BJ (cell line): ENCODE data around the gene CDK16. TPM values are rescaled to one million over a fixed set of nuclear protein-coding genes. Genes with fewer than 3 reads are reported as not detected.

ENCODE experiments used
- CTCF ChIA-PET: fragments of 350-600 bp; formaldehyde crosslinking; extraction: SDS; loops from one replicate; lab custom pipeline; 2021; ENCODE audit warnings: antibody characterized with exemption, inconsistent platforms; lab: Yijun Ruan, JAX
- POLR2A ChIA-PET: fragments of 300-600 bp; sonication (Branson Sonifier 250); formaldehyde crosslinking; extraction: SDS; loops from one replicate; lab custom pipeline; 2021; ENCODE audit warnings: antibody characterized with exemption; lab: Charles Lee
- DNase-seq: peaks from one replicate; pipeline ENCODE4 v3.0.0-alpha.2; 2011; ENCODE audit warnings: low read depth
- H3K27me3 ChIP-seq: 2 replicates; pipeline ENCODE4 v1.6.0; 2011; ENCODE audit warnings: low read length; ENCODE audit not compliant: control insufficient read depth, insufficient read depth
- H3K36me3 ChIP-seq: 2 replicates; pipeline ENCODE4 v1.5.1; 2011; ENCODE audit warnings: low read length; ENCODE audit not compliant: control insufficient read depth, insufficient read depth
- H3K4me3 ChIP-seq: 2 replicates; pipeline ENCODE4 v1.5.1; 2011; ENCODE audit warnings: low read depth, mild to moderate bottlenecking, control low read depth, low read length
- polyA plus RNA-seq: library from polyadenylated mRNA; depleted of rRNA; stranded (reverse); fragments of >200 nt; gene quantifications from 2 replicates; pipeline ENCODE4 v1.2.3, GENCODE V29; 2011
- TF ChIP-seq, protein P1 (sequence below): IDR thresholded peaks from 2 replicates; pipeline ENCODE4 v1.5.1; 2011; ENCODE audit warnings: low read depth, mild to moderate bottlenecking, control low read depth, inconsistent platforms, low read length, moderate library complexity; ENCODE audit not compliant: insufficient read depth

CDK16 gene
- polyA plus RNA-seq, 1 experiment = 167 TPM

DNA sequence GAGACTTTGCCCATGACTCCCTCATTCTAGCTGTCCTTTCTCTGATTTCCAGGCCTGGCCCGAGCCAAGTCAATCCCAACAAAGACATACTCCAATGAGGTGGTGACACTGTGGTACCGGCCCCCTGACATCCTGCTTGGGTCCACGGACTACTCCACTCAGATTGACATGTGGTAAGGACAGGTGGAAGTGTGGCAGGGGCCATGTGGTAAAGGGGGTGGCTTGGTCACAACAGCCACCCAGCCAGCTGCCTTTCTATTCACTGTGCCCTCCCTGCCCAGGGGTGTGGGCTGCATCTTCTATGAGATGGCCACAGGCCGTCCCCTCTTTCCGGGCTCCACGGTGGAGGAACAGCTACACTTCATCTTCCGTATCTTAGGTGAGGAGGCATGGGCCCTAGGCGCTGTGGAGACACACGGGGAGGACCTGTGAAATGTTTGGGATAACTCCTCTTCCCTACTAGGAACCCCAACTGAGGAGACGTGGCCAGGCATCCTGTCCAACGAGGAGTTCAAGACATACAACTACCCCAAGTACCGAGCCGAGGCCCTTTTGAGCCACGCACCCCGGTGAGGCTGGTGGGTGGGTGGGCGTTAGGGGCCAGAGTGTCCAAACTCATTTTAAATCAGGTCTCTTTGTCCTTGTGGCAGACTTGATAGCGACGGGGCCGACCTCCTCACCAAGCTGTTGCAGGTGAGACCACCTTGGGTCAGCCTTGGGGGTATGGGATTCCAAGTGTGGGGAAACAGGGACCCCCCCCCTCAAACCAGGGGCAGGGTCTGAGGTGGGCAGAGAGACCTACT, 8.3 kb downstream of the CDK16 start:
- no peak for DNase-seq
- TF ChIP-seq, protein P1, sequence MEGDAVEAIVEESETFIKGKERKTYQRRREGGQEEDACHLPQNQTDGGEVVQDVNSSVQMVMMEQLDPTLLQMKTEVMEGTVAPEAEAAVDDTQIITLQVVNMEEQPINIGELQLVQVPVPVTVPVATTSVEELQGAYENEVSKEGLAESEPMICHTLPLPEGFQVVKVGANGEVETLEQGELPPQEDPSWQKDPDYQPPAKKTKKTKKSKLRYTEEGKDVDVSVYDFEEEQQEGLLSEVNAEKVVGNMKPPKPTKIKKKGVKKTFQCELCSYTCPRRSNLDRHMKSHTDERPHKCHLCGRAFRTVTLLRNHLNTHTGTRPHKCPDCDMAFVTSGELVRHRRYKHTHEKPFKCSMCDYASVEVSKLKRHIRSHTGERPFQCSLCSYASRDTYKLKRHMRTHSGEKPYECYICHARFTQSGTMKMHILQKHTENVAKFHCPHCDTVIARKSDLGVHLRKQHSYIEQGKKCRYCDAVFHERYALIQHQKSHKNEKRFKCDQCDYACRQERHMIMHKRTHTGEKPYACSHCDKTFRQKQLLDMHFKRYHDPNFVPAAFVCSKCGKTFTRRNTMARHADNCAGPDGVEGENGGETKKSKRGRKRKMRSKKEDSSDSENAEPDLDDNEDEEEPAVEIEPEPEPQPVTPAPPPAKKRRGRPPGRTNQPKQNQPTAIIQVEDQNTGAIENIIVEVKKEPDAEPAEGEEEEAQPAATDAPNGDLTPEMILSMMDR = no peak
- CTCF ChIA-PET = no interaction called here
- Histone ChIP-seq H3K4me3 (no peak overlapping the region), H3K36me3 (peaks cover 19% of the 10 kb centered on the region), H3K27me3 (no peaks in the 10 kb centered on the region)
- POLR2A ChIA-PET = no interaction called here

DNA sequence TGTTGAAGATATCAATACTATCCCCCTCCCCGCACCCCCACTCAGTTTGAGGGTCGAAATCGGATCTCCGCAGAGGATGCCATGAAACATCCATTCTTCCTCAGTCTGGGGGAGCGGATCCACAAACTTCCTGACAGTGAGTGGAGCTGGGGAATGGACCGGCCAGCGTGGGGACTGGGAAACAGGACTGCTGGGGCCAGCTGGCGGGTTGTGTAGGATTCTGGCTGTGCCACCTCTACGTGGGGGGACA, 8.8 kb downstream of the CDK16 start:
- ChIA-PET POLR2A (no interaction called here), CTCF (no interaction called here)
- Histone ChIP-seq H3K4me3 (no peak overlapping the region), H3K27me3 (no peaks in the 10 kb centered on the region), H3K36me3 (peaks cover 19% of the 10 kb centered on the region)
- DNase-seq = no peak
- TF ChIP-seq, protein P1 = no peak

GRCh38 chrX:47228550-47229270, 10.2 kb downstream of the CDK16 start:
- no peak for DNase-seq
- Histone ChIP-seq H3K27me3 (no peaks in the 10 kb centered on the region), H3K36me3 (peaks cover 17% of the 10 kb centered on the region), H3K4me3 (no peak overlapping the region)
- TF ChIP-seq, protein P1 = no peak
- CTCF ChIA-PET = no interaction called here
- POLR2A ChIA-PET = no interaction called here

- ChIA-PET CTCF (no interaction called here), POLR2A (no interaction called here)
- H3K4me3 ChIP-seq = no peak overlapping the region
- no peak for DNase-seq
- peaks cover 11% of the 10 kb centered on the region for H3K36me3 ChIP-seq
- TF ChIP-seq, protein P1 = no peak
- H3K27me3 ChIP-seq = no peaks in the 10 kb centered on the region
Measured at GRCh38 chrX:47229427-47229826, 10.9 kb downstream of the CDK16 start.

- ChIA-PET POLR2A (no interaction called here), CTCF (no interaction called here)
Measured at GRCh38 chrX:47230136-47230868, 11.8 kb downstream of the CDK16 start.

More at GRCh38 chrX:47230136-47230868, 11.8 kb downstream of the CDK16 start:
- no peak overlapping the region for H3K4me3 ChIP-seq
- peaks cover 8% of the 10 kb centered on the region for H3K36me3 ChIP-seq
- TF ChIP-seq, protein P1 = no peak
- DNase-seq = no peak
- no peaks in the 10 kb centered on the region for H3K27me3 ChIP-seq
